Left renal pelvis (tissue), 4 donors: Measurements from ENCODE around the gene RHBDF1. TPM values are rescaled to one million over a fixed set of nuclear protein-coding genes. Genes with fewer than 3 reads are reported as not detected.

Experiments
- polyA plus RNA-seq, 4 donors: library from polyadenylated mRNA; unstranded; fragments of 120-200 nt; gene quantifications; one replicate each; pipeline ENCODE4 v1.2.1, GENCODE V29; 2013; ENCODE audit not compliant: insufficient read length in 4 of 4

Gene RHBDF1
- polyA plus RNA-seq, 4 donors, result 24.9 to 42.0 (median 28.8) TPM

Other genes starting within 250 kb of the RHBDF1 start
- gene POLR3K, start 19.0 kb downstream of the RHBDF1 start, polyA plus RNA-seq, result 10 to 100 TPM; 10.3 to 13.0 (median 12.1) TPM
- 10 to 100 TPM; 34.3 to 46.9 (median 42.6) TPM for gene SNRNP25, start 18.8 kb downstream of the RHBDF1 start, polyA plus RNA-seq
- gene MPG, start 5.6 kb upstream of the RHBDF1 start, polyA plus RNA-seq, result 10 to 100 TPM; 19.2 to 29.9 (median 20.8) TPM
- gene NPRL3, start 66.0 kb upstream of the RHBDF1 start, polyA plus RNA-seq, result 10 to 100 TPM; 28.3 to 36.3 (median 30.8) TPM
- 1 to 10 TPM in 3 of 4 donors, under 1 TPM in 1; 0.74 to 9.7 (median 3.0) TPM for gene HBZ, start 80.0 kb upstream of the RHBDF1 start, polyA plus RNA-seq
- gene HBM, start 93.3 kb upstream of the RHBDF1 start, polyA plus RNA-seq, result 10 to 100 TPM in 1 of 4 donors, 1 to 10 TPM in 3; 1.5 to 29.2 (median 3.6) TPM
- over 10,000 TPM in 1 of 4 donors, 1,000 to 10,000 TPM in 1, 100 to 1,000 TPM in 2; 628 to 18,307 (median 1,105) TPM for gene HBA2, start 100.2 kb upstream of the RHBDF1 start, polyA plus RNA-seq
- gene HBA1, start 104.0 kb upstream of the RHBDF1 start, polyA plus RNA-seq, result over 10,000 TPM in 1 of 4 donors, 100 to 1,000 TPM in 3; 453 to 13,427 (median 759) TPM
- 1 to 10 TPM in 2 of 4 donors, under 1 TPM in 1, not detected in 1; 0.85 to 4.5 (median 1.1) TPM for gene HBQ1, start 107.8 kb upstream of the RHBDF1 start, polyA plus RNA-seq
- 100 to 1,000 TPM in 3 of 4 donors, 10 to 100 TPM in 1; 96.7 to 167 (median 125) TPM for gene LUC7L, start 156.8 kb upstream of the RHBDF1 start, polyA plus RNA-seq
- gene FAM234A, start 162.2 kb upstream of the RHBDF1 start, polyA plus RNA-seq, result 10 to 100 TPM; 42.8 to 87.7 (median 73.3) TPM
- gene RGS11, start 203.3 kb upstream of the RHBDF1 start, polyA plus RNA-seq, result 1 to 10 TPM in 3 of 4 donors, under 1 TPM in 1; 0.76 to 3.7 (median 2.4) TPM
- gene ARHGDIG, start 208.0 kb upstream of the RHBDF1 start, polyA plus RNA-seq, result 1 to 10 TPM; 1.2 to 4.6 (median 2.8) TPM
- 1 to 10 TPM in 2 of 4 donors, under 1 TPM in 2; 0.32 to 1.8 (median 0.84) TPM for gene PDIA2, start 210.5 kb upstream of the RHBDF1 start, polyA plus RNA-seq